ENCODE data around the gene IPO4. TPM values are rescaled to one million over a fixed set of nuclear protein-coding genes. Genes with fewer than 3 reads are reported as not detected.
A peak's percentile ranks its signal among the peaks of the same experiment; 100 is the strongest.

Gene IPO4
- total RNA-seq, 1 donor from 2014 or later: 80.3 TPM

DNA sequence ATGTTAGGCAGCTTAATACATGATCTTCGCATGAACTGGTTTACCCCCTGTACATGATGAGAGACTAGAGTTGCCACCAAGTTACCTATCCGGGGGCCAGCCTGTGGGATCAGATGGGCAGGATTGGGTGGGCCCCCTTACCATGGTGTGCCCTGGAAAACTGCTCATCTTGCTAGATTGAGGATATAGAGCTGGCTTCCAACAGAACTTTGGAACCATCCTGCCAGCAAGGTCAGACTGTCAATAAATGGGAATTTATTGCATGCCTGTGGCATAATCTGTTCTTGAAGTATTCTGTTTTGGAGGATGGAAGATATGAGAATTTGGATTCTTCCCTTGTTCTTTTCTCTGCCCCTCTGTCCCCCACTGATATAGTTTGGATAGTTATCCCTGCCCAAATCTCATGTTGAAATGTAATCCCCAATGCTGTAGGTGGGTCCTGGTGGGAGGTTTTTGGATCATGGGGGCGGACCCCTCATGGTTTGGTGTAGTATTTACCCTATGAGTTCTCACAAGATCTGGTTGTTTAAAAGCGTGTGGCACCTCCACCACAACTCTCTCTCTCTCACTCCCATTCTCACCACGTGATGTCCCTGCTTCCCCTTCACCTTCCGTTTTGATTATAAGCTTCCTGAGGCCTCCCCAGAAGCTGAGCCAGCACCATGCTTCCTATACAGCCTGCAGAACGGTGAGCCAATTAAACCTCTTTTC is 10.4 kb upstream of the IPO4 start:
- peak overlapping the region; percentile 7 for H3K27ac Mint-ChIP-seq
- intact Hi-C loops (cut with micrococcal nuclease): loop anchor here (5.0 kb wide), 1 partner anchor 233 kb away; no protein-coding TSS in a partner anchor
- peaks cover 6% of the 10 kb centered on the region for H3K9me3 Mint-ChIP-seq
- peaks cover 40% of the 10 kb centered on the region for H3K36me3 Mint-ChIP-seq (ENCODE audit: low read depth)
- peaks cover 40% of the 10 kb centered on the region for H3K4me1 Mint-ChIP-seq
- POLR2A ChIA-PET: interaction anchor here (0.6 to 1.3 kb wide), 7 partner anchors 13 to 878 kb away, joined by 3 to 8 read pairs (median 3); partner anchors contain the start of genes CHMP4A and MDP1
- no peaks in the 10 kb centered on the region for H3K27me3 Mint-ChIP-seq
- DNase-seq: no peak
- TF ChIP-seq, protein P1, sequence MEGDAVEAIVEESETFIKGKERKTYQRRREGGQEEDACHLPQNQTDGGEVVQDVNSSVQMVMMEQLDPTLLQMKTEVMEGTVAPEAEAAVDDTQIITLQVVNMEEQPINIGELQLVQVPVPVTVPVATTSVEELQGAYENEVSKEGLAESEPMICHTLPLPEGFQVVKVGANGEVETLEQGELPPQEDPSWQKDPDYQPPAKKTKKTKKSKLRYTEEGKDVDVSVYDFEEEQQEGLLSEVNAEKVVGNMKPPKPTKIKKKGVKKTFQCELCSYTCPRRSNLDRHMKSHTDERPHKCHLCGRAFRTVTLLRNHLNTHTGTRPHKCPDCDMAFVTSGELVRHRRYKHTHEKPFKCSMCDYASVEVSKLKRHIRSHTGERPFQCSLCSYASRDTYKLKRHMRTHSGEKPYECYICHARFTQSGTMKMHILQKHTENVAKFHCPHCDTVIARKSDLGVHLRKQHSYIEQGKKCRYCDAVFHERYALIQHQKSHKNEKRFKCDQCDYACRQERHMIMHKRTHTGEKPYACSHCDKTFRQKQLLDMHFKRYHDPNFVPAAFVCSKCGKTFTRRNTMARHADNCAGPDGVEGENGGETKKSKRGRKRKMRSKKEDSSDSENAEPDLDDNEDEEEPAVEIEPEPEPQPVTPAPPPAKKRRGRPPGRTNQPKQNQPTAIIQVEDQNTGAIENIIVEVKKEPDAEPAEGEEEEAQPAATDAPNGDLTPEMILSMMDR (IDR thresholded peaks at IDR 0.05): no peak
- H3K4me3 Mint-ChIP-seq: peak overlapping the region; percentile 7
- ATAC-seq (ENCODE audit: low read depth): no peak
- CTCF ChIA-PET: no interaction called here

DNA sequence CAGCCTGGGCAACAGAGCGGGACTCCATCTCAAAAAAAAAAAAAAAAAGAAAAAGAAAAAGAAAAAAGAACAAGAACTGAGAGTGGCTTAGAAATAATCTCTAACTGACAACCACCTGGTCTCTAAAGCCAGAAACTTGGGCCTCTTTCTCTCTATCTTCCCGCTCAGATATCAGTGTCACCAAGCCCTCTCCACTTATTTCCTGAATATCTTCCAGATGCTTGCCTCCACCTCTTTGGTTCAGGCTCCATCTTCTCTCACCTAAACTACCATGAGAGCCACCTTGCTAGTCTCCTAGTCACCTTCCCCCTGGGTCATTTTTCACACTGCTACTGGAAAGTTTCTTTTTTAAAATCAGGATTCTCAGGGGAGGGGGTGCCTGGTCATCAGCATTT is 8.4 kb upstream of the IPO4 start:
- Mint-ChIP-seq H3K4me3 (peak overlapping the region; percentile 96), H3K27ac (peak overlapping the region; percentile 97), H3K4me1 (peaks cover 51% of the 10 kb centered on the region), H3K27me3 (no peaks in the 10 kb centered on the region), H3K36me3 (ENCODE audit: low read depth) (peaks cover 40% of the 10 kb centered on the region), H3K9me3 (no peaks in the 10 kb centered on the region)
- CTCF ChIA-PET: interaction anchor here (1.9 kb wide), 1 partner anchor 46 kb away, joined by 10 read pairs; the partner anchor contains the start of gene TINF2
- POLR2A ChIA-PET: interaction anchor here (0.7 to 4.1 kb wide), 12 partner anchors 8 to 100 kb away, joined by 3 to 143 read pairs (median 14); partner anchors contain the start of genes CHMP4A, DCAF11, MDP1 and NRL
- TF ChIP-seq, protein P1 (IDR thresholded peaks at IDR 0.05): no peak
- ATAC-seq (ENCODE audit: low read depth) (no peak), DNase-seq (no peak)
- intact Hi-C loops (cut with micrococcal nuclease): loop anchor here (5.0 kb wide), 1 partner anchor 235 kb away; no protein-coding TSS in a partner anchor

DNA sequence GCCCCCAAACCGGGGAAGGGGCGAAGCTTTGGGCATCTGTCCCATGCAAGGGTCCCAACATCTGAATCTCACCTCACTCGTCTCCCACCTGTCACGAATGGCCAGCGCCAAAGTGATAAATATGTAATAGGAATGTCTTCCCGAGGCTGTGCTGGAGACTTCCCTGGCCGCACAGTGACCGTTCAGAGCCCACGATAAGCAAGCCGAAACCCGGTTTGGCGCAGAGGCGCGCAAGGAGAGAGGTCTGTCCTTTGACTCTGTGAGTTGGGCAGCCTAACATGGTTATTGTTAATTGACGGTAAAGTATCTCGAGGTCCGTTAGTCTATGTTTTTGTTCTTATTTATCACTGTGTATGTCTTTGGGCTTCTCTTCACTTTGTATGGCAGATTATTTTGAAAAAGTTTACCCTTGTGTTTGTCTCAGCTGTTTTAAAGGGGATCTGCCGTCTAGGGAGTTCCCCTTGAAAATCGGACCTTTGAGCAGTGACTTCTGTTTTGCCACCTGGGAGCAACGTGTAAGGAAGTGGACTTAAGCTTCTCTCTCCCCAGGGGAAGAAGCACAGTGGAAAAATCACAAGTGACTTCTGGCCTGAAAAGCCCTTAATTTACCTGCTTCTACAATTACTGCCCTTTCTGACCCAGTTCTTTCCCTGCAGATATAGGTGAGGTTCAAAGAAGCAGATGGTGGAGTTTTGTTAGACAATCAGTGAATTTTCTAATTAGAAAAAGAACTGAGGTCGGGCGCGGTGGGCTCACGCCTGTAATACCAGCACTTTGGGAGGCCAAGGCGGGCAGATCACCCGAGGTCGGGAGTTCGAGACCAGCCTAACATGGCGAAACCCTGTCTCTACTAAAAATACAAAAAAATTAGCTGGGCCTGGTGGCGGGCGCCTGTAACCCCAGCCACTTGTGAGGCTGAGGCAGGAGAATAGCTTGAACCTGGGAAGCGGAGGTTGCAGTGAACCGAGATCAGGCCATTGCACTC is 7.7 kb upstream of the IPO4 start:
- H3K4me1 Mint-ChIP-seq: peaks cover 50% of the 10 kb centered on the region
- intact Hi-C loops (cut with micrococcal nuclease): loop anchor here (1.0 to 5.0 kb wide), 3 partner anchors 8 to 236 kb away; partner anchors contain the start of gene IPO4

DNA sequence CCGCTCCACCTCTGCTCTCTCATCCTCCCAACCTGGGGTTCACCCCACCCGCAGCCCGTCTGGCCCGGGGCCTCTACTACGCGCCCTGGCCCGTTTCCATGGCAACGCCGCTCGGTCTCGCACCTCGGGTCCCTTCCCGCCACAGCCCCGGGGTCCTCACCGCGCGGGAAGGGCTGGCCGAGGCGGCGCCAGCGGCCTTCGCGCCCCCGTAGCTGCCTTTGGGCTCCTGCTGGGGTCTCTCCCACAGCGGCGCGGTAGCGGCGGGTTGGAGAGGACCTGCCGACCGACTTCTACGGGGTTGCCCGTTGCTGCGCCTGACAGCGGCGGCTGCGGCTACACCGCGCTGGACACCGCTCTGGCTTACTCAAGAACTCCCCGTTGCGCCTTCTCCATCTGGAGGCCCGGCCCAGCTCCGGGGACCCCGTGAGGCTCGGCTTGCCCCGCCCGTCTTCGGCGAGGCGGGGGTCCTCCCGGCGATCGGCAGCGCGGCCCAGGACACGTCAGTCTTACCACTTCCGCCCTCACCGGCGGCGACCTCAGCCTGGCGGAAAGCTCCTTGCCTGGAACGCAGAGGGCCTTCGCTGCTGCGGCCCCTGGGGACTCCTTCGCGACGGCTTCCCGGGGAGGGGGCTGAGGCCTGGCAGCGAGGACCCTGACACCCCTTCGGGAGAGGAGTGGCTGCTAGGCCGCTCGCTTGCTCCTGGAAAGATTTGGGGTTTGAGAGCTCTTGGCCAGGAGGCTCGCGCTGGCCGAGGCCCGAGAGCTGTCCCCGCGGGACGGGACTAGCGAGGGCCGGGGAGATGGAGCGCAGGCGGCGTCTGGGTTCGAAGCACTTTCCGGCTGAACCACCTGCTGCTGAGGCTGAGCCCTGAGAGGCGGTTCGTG is 6.8 kb upstream of the IPO4 start, which contains the start of gene TM9SF1:
Gene TM9SF1, minus strand, starts transcription at position 256 of the 885 bp plus-strand sequence. CDS start 422 bp downstream, outside the sequence.
- peak; percentile 91 for DNase-seq
- peak; percentile 83 for ATAC-seq (ENCODE audit: low read depth)
- CTCF ChIA-PET: interaction anchor here (1.4 to 1.9 kb wide), 6 partner anchors 16 to 236 kb away, joined by 3 to 10 read pairs (median 6); partner anchors contain the start of genes IRF9, RABGGTA and TINF2
- TF ChIP-seq, protein P1 (IDR thresholded peaks at IDR 0.05): no peak
- peaks cover 48% of the 10 kb centered on the region for H3K4me1 Mint-ChIP-seq
- POLR2A ChIA-PET: interaction anchor here (0.6 to 4.1 kb wide), 33 partner anchors 12 to 874 kb away, joined by 3 to 143 read pairs (median 5); partner anchors contain the start of genes CHMP4A, CIDEB, DCAF11 and EMC9
- peaks cover 44% of the 10 kb centered on the region for H3K36me3 Mint-ChIP-seq (ENCODE audit: low read depth)
- H3K27ac Mint-ChIP-seq: peak within 1 kb of the TSS; percentile 97
- intact Hi-C loops (cut with micrococcal nuclease): loop anchor here (1.0 to 5.0 kb wide), 8 partner anchors 7 to 237 kb away; partner anchors contain the start of genes CHMP4A, GMPR2, IPO4 and IRF9
- H3K27me3 Mint-ChIP-seq: no peaks in the 10 kb centered on the region
- peak within 1 kb of the TSS; percentile 96 for H3K4me3 Mint-ChIP-seq
- no peaks in the 10 kb centered on the region for H3K9me3 Mint-ChIP-seq

More for the DNA sequence above, 7.7 kb upstream of the IPO4 start:
- POLR2A ChIA-PET: interaction anchor here (0.6 to 4.1 kb wide), 31 partner anchors 7 to 875 kb away, joined by 3 to 143 read pairs (median 5); partner anchors contain the start of genes CHMP4A, CIDEB, DCAF11 and EMC9
- TF ChIP-seq, protein P1 (IDR thresholded peaks at IDR 0.05): no peak
- H3K27ac Mint-ChIP-seq: peak overlapping the region; percentile 97
- no peaks in the 10 kb centered on the region for H3K9me3 Mint-ChIP-seq
- peaks cover 41% of the 10 kb centered on the region for H3K36me3 Mint-ChIP-seq (ENCODE audit: low read depth)
- peak; percentile 13 for ATAC-seq (ENCODE audit: low read depth)
- CTCF ChIA-PET: interaction anchor here (1.4 to 1.9 kb wide), 6 partner anchors 15 to 235 kb away, joined by 3 to 10 read pairs (median 6); partner anchors contain the start of genes IRF9, RABGGTA and TINF2
- H3K4me3 Mint-ChIP-seq: peak overlapping the region; percentile 96
- no peak for DNase-seq
- no peaks in the 10 kb centered on the region for H3K27me3 Mint-ChIP-seq

Data from activated B cell treated with CpG ODN at 0.5 μM for 24 hours (primary cell).